ENCODE measurements around the gene UCP3. TPM values are rescaled to one million over a fixed set of nuclear protein-coding genes. Genes with fewer than 3 reads are reported as not detected.
A peak's percentile ranks its signal among the peaks of the same experiment; 100 is the strongest.

Gene UCP3
- total RNA-seq, 3 donors from 2014 or later (not counting 1 experiment from before 2014, with no cell fraction given) = 7.8 to 8.6 (median 8.5) TPM

DNA sequence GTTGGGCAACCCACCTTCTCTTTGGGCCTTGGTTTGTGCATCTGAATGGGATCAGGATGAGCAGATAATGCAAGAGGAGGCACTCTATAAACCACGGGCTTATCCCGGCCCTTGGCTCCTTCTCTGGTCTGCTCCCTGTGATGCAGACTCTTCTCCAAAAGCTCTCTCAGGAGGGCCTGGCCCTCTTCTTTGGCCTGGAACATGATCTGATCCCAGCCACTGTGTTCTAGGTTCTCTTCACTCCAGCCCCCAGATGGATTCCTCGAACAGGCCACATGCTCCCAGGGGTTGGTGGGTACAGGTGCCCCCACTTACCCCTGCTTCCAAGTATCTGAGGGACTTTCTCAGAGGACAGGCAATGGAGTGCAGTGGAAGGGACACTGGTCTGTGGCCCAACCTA lies 8.7 kb upstream of the UCP3 start:
- intact Hi-C loops (cut with micrococcal nuclease) = no loop called here
- Histone ChIP-seq H3K9me3 (ENCODE audit: control insufficient read depth, insufficient read depth, low read length) (no peaks in the 10 kb centered on the region), H3K36me3 (ENCODE audit: control insufficient read depth, insufficient read depth, low read length) (peaks cover 5% of the 10 kb centered on the region), H3K4me1 (ENCODE audit: control insufficient read depth, insufficient read depth, low read length) (peaks cover 54% of the 10 kb centered on the region), H3K27me3 (ENCODE audit: control insufficient read depth, insufficient read depth, low read length) (no peaks in the 10 kb centered on the region), H3K4me3 (ENCODE audit: low read length) (no peak overlapping the region), H3K27ac (ENCODE audit: low read length) (no peak overlapping the region)
- Mint-ChIP-seq H3K9me3 (no peaks in the 10 kb centered on the region), H3K36me3 (no peaks in the 10 kb centered on the region), H3K27me3 (ENCODE audit: low read depth in 2 of 2) (no peaks in the 10 kb centered on the region), H3K27ac (no peak overlapping the region), H3K4me1 (peaks cover 14% of the 10 kb centered on the region in 2 donors), H3K4me3 (no peak overlapping the region)
- ATAC-seq (no peak), DNase-seq (no peak)
- TF ChIP-seq, protein P1, sequence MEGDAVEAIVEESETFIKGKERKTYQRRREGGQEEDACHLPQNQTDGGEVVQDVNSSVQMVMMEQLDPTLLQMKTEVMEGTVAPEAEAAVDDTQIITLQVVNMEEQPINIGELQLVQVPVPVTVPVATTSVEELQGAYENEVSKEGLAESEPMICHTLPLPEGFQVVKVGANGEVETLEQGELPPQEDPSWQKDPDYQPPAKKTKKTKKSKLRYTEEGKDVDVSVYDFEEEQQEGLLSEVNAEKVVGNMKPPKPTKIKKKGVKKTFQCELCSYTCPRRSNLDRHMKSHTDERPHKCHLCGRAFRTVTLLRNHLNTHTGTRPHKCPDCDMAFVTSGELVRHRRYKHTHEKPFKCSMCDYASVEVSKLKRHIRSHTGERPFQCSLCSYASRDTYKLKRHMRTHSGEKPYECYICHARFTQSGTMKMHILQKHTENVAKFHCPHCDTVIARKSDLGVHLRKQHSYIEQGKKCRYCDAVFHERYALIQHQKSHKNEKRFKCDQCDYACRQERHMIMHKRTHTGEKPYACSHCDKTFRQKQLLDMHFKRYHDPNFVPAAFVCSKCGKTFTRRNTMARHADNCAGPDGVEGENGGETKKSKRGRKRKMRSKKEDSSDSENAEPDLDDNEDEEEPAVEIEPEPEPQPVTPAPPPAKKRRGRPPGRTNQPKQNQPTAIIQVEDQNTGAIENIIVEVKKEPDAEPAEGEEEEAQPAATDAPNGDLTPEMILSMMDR (IDR thresholded peaks at IDR 0.05) = no peak
- WGBS (ENCODE audit: insufficient coverage) = 97% methylated on average over 3 of the region's 3 CpGs

DNA sequence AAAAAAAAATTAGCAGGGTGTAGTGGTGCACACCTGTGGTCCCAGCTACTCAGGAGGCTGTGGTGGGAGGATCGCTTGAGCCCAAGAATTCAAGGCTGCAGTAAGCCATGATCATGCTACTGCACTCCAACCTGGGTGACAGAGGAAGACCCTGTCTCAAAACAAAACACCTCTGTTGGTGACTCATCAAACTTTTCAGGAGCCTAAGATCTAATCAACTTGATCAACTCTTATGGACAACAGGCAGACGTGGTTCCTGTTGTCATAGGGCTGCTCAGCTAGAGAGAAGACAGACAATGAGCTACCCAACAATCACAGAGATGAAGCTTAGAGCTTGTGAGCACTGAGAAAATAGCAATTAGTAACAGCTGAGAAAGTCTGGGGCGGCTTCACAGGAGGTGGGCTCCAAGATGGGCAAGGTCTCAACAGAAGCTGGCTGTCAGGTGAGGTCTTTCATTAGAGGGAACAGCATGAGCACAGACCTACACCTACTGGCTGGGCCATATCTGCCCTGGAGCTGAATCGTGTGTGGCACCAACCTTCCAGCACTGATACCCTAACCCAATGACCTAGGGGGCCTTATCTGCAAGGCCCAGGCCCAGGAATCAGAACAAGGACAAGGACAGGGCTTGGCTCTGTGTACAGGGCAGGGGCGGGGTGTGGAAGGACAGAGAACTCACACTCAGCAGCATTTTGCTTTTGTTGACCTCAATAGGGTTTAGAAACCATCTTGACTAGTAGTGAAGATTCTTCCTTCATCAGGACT lies 7.2 kb upstream of the UCP3 start:
- H3K36me3 ChIP-seq (ENCODE audit: control insufficient read depth, insufficient read depth, low read length) = peaks cover 5% of the 10 kb centered on the region
- Mint-ChIP-seq H3K4me3 (no peak overlapping the region), H3K27me3 (ENCODE audit: low read depth in 2 of 2) (no peaks in the 10 kb centered on the region), H3K4me1 (peaks cover 22 to 23% of the 10 kb centered on the region in 2 donors), H3K36me3 (no peaks in the 10 kb centered on the region), H3K27ac (peak overlapping the region in 1 of 2 donors; percentile 42), H3K9me3 (no peaks in the 10 kb centered on the region)
- no peak overlapping the region for H3K27ac ChIP-seq (ENCODE audit: low read length)
- ATAC-seq = no peak
- 93% methylated on average over 5 of the region's 5 CpGs for WGBS (ENCODE audit: insufficient coverage)
- H3K4me3 ChIP-seq (ENCODE audit: low read length) = no peak overlapping the region
- no peaks in the 10 kb centered on the region for H3K27me3 ChIP-seq (ENCODE audit: control insufficient read depth, insufficient read depth, low read length)
- H3K9me3 ChIP-seq (ENCODE audit: control insufficient read depth, insufficient read depth, low read length) = no peaks in the 10 kb centered on the region
- TF ChIP-seq, protein P1 (IDR thresholded peaks at IDR 0.05) = no peak
- H3K4me1 ChIP-seq (ENCODE audit: control insufficient read depth, insufficient read depth, low read length) = peaks cover 65% of the 10 kb centered on the region
- intact Hi-C loops (cut with micrococcal nuclease) = no loop called here
- DNase-seq = no peak

DNA sequence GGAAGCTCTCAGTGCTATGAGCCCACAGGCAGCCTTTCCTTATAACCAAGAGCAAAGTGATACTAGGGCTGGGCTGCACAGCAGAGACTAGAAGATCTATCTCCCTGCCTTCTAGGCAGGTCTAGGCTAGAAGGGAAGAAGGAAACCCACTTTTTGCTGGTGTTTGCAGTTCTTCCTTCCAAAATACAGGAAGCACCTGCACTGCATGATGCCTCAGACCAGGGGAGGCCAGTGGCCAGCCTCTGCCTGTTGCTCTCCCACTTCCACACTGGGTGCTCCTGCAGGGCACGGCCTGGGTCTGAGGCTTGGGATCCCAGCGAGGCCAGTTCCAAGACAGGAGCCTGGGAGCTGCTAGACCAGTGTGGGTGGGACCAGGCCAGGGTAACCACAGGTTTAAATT lies 6.0 kb upstream of the UCP3 start:
- Histone ChIP-seq H3K9me3 (ENCODE audit: control insufficient read depth, insufficient read depth, low read length) (no peaks in the 10 kb centered on the region), H3K27ac (ENCODE audit: low read length) (no peak overlapping the region), H3K4me1 (ENCODE audit: control insufficient read depth, insufficient read depth, low read length) (peaks cover 65% of the 10 kb centered on the region), H3K4me3 (ENCODE audit: low read length) (no peak overlapping the region), H3K27me3 (ENCODE audit: control insufficient read depth, insufficient read depth, low read length) (no peaks in the 10 kb centered on the region), H3K36me3 (ENCODE audit: control insufficient read depth, insufficient read depth, low read length) (peaks cover 5% of the 10 kb centered on the region)
- intact Hi-C loops (cut with micrococcal nuclease) = no loop called here
- Mint-ChIP-seq H3K4me1 (peaks cover 33 to 35% of the 10 kb centered on the region in 2 donors), H3K4me3 (no peak overlapping the region), H3K27me3 (ENCODE audit: low read depth in 2 of 2) (no peaks in the 10 kb centered on the region), H3K36me3 (no peaks in the 10 kb centered on the region), H3K9me3 (no peaks in the 10 kb centered on the region), H3K27ac (no peak overlapping the region)
- 70% methylated on average over 2 of the region's 2 CpGs for WGBS (ENCODE audit: insufficient coverage)
- TF ChIP-seq, protein P1 (IDR thresholded peaks at IDR 0.05) = no peak
- DNase-seq (no peak), ATAC-seq (no peak)

DNA sequence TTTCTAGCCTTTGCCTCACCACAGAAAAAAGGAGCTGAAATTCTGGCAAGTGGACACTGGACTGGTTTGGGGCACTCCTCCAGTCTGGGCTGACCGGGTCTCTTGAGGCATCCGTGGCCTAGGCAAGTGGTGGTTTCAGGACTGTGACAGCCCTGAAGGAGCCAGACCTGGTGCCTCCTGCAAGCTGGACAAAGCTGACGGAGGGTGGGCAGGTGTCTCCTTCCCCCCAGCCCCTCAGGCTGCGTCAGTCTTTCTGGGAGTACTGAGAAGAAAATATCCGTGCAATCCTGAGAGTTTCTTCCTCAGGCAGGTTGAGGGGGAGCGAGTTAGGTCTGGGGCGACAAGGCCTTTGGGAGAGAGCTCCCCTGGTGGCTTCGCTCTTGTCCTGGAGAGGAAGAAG lies 4.3 kb upstream of the UCP3 start:
- Histone ChIP-seq H3K4me1 (ENCODE audit: control insufficient read depth, insufficient read depth, low read length) (peaks cover 65% of the 10 kb centered on the region), H3K9me3 (ENCODE audit: control insufficient read depth, insufficient read depth, low read length) (no peaks in the 10 kb centered on the region), H3K4me3 (ENCODE audit: low read length) (no peak overlapping the region), H3K27me3 (ENCODE audit: control insufficient read depth, insufficient read depth, low read length) (no peaks in the 10 kb centered on the region), H3K36me3 (ENCODE audit: control insufficient read depth, insufficient read depth, low read length) (peaks cover 5% of the 10 kb centered on the region), H3K27ac (ENCODE audit: low read length) (no peak overlapping the region)
- 99% methylated on average over 8 of the region's 8 CpGs for WGBS (ENCODE audit: insufficient coverage)
- TF ChIP-seq, protein P1 (IDR thresholded peaks at IDR 0.05) = no peak
- Mint-ChIP-seq H3K9me3 (no peaks in the 10 kb centered on the region), H3K27ac (no peak overlapping the region), H3K36me3 (no peaks in the 10 kb centered on the region), H3K4me1 (peaks cover 35 to 48% of the 10 kb centered on the region in 2 donors), H3K4me3 (no peak overlapping the region), H3K27me3 (ENCODE audit: low read depth in 2 of 2) (no peaks in the 10 kb centered on the region)
- DNase-seq (no peak), ATAC-seq (no peak)
- intact Hi-C loops (cut with micrococcal nuclease) = no loop called here
